GM18951 (cell line): Measurements from ENCODE around the gene DNMBP.

Experiments
- POLR2A ChIP-seq: IDR thresholded peaks from 4 replicates; pipeline ENCODE4 v1.6.1; 2011; ENCODE audit warnings: mild to moderate bottlenecking; ENCODE audit not compliant: insufficient read length, insufficient read depth; ENCODE audit errors: extremely low read depth
- in situ Hi-C: fragments of 300-500 bp; cut with MboI; formaldehyde crosslinking; loops from one replicate; pipeline ENCODE4 v1.12.0; 2022; ENCODE audit warnings: low sequenced_read_pairs, mixed read lengths, inconsistent platforms; ENCODE audit not compliant: unreplicated experiment

DNMBP gene

GRCh38 chr10:99841746-99842145, 168.0 kb downstream of the DNMBP start:
- in situ Hi-C loops, result loop anchor here (10.0 kb wide), 1 partner anchor 203 kb away; no protein-coding TSS in a partner anchor
- no peak for TF ChIP-seq POLR2A

- in situ Hi-C loops, result loop anchor here (10.0 kb wide), 1 partner anchor 204 kb away; no protein-coding TSS in a partner anchor
Measured at GRCh38 chr10:99840859-99841258, 168.9 kb downstream of the DNMBP start.

DNA sequence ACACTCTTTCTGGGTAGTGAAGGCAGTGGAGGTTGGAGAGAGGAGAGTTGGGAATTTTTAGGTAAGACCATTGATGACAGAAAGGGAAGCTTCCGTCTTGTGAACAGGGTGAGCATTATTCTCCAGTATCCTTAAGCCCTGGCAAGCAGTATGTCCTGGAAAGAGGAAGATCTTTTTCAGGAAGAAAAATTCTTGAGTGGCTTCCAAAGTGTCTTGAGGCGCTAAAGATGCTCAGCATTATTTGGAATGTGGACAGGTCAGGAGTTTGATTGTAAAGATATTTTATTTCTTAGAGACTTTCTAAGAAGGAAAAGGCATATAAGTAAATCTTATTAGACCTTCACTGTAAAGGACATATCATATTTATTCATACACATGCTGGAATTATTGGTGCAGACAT, 173.0 kb downstream of the DNMBP start:
- in situ Hi-C loops, result no loop called here
- no peak for TF ChIP-seq POLR2A

DNA sequence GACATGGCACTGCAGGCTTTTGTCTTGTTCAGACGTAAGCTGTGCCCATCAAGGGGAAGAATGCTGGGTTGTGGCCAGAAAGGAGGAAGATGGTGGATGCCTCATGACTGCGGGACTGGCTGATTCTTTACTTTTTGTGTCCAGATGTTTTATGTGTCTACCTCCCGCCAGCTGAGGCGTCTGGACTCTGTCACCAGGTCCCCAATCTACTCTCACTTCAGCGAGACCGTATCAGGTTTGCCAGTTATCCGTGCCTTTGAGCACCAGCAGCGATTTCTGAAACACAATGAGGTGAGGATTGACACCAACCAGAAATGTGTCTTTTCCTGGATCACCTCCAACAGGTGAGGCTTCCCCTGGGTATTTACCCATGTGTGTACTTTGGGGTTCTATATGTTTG, 173.8 kb downstream of the DNMBP start:
- no peak for TF ChIP-seq POLR2A
- in situ Hi-C loops, result no loop called here

DNA sequence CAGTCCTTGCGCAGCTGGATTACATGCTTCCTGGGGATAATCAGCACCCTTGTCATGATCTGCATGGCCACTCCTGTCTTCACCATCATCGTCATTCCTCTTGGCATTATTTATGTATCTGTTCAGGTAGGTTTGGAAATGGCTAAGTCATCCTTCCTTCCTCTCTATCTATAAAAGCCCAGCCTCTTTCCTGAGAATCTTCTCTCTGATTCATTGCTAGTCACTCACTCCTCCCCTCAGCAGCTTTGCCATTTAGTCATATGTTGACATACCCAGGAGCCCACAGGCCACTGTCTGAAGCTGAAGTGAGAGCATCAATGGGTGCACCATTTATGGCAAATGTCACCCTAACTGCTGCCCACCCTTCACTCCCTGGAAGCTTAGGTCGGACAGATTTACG, 175.3 kb downstream of the DNMBP start:
- TF ChIP-seq POLR2A, result no peak
- in situ Hi-C loops, result no loop called here

DNA sequence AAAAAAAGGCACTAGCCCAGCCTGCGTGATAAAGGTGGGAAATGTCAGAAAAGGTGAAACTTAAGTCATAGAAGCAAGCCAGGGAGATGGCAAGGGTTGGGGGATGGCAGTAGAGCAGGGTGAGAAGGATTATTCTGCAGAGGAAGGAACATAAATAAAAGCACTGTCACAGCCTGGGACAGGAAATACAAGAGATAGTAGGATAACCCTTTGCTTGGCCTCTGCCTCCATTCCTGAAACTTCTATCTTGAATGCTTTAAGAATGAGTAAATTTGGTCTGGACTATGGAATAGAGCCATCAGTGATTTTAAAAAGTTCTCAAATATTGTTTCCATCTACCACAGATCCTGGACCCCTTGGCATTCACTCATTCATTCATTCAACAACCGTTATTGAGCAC, 177.3 kb downstream of the DNMBP start:
- TF ChIP-seq POLR2A, result no peak
- in situ Hi-C loops, result no loop called here

DNA sequence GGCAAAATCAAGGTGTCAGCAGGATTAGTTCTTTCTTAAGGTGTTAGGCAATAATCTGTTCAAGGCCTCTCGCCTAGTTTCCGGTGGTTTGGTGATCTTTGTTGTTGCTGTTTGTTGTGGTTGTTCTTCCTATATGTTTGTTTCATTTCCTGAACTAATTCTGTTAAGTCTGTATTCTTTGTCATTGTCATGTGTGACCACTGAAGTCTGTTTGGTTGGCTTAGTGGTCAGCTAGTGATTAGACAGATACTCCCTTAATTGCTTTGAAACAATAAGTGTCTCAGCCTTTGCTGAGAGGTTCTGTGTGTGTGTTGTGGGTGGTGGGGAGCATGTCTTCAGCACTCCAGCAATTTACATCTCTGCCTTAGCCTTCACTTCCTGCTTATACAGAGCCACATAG, 181.3 kb downstream of the DNMBP start:
- in situ Hi-C loops, result no loop called here
- TF ChIP-seq POLR2A, result no peak

DNA sequence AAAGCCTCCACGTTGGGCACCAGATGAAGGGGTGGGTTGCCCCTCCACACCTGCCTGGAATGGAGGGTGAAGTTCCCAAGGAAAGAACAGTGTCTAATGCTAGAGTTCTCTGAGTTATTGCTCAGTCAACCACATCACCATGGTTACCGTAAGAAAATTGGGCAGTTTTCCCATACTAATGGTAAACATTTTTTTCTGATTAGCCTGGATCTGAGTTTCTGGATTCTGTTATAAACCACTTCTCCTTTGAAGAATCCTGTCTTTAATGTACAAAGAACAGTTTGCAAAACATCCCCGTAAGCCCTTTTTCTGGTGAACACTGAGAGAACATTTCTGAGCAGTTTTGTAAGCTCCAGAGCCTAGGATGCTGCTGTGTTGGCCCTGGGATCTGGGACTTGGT, 181.8 kb downstream of the DNMBP start:
- in situ Hi-C loops, result no loop called here
- no peak for TF ChIP-seq POLR2A
